A204.1 (cell line): ENCODE results near the gene ZNF658.
"Not testable (repeated sequence)": the region's sequence is repeated elsewhere in the genome, so short reads cannot be mapped to it uniquely, and the experiment has no call there.

Source experiments
- FAIRE-seq: peaks from 2 replicates; lab custom pipeline; 2012; peaks lifted over from hg19 to GRCh38; lab: Jason Lieb, UNC

The ZNF658 gene

GRCh38 chr9:66900490-66901131 is at the start of gene ZNF658:
Gene ZNF658 (plus strand): TSS chr9:66900725. CDS start chr9:66903562, 2,837 bp downstream.
- FAIRE-seq, result not testable (repeated sequence)

GRCh38 chr9:66861732-66862131 is 38.8 kb upstream of the ZNF658 start:
- FAIRE-seq, result not testable (repeated sequence)

GRCh38 chr9:66868660-66869059 is 31.9 kb upstream of the ZNF658 start:
- FAIRE-seq, result not testable (repeated sequence)

GRCh38 chr9:66880605-66881004 is 19.9 kb upstream of the ZNF658 start:
- FAIRE-seq, result not testable (repeated sequence)

GRCh38 chr9:66881847-66882246 is 18.7 kb upstream of the ZNF658 start:
- not testable (repeated sequence) for FAIRE-seq

GRCh38 chr9:66890334-66890733 is 10.2 kb upstream of the ZNF658 start:
- FAIRE-seq, result not testable (repeated sequence)

GRCh38 chr9:66901141-66901540 is 616 bp downstream of the ZNF658 start:
- not testable (repeated sequence) for FAIRE-seq

GRCh38 chr9:66909560-66909959 is 9.0 kb downstream of the ZNF658 start:
- not testable (repeated sequence) for FAIRE-seq

- not testable (repeated sequence) for FAIRE-seq
Measured at GRCh38 chr9:66920072-66920471, 19.5 kb downstream of the ZNF658 start.

- FAIRE-seq, result not testable (repeated sequence)
Measured at GRCh38 chr9:66936194-66936870, 35.8 kb downstream of the ZNF658 start.

GRCh38 chr9:66937662-66938061 is 37.1 kb downstream of the ZNF658 start:
- FAIRE-seq, result not testable (repeated sequence)

- not testable (repeated sequence) for FAIRE-seq
Measured at GRCh38 chr9:66938322-66938721, 37.8 kb downstream of the ZNF658 start.

- FAIRE-seq, result not testable (repeated sequence)
Measured at GRCh38 chr9:66939878-66940830, 39.6 kb downstream of the ZNF658 start.

GRCh38 chr9:66942400-66943155 is 42.1 kb downstream of the ZNF658 start:
- not testable (repeated sequence) for FAIRE-seq

- FAIRE-seq, result not testable (repeated sequence)
Measured at GRCh38 chr9:66952576-66952975, 52.1 kb downstream of the ZNF658 start.
